ENCODE measurements around the gene KIF14.

GRCh38 chr1:200659269-200659668 is 38.7 kb upstream of the KIF14 start:
- TF ChIP-seq, protein P1, sequence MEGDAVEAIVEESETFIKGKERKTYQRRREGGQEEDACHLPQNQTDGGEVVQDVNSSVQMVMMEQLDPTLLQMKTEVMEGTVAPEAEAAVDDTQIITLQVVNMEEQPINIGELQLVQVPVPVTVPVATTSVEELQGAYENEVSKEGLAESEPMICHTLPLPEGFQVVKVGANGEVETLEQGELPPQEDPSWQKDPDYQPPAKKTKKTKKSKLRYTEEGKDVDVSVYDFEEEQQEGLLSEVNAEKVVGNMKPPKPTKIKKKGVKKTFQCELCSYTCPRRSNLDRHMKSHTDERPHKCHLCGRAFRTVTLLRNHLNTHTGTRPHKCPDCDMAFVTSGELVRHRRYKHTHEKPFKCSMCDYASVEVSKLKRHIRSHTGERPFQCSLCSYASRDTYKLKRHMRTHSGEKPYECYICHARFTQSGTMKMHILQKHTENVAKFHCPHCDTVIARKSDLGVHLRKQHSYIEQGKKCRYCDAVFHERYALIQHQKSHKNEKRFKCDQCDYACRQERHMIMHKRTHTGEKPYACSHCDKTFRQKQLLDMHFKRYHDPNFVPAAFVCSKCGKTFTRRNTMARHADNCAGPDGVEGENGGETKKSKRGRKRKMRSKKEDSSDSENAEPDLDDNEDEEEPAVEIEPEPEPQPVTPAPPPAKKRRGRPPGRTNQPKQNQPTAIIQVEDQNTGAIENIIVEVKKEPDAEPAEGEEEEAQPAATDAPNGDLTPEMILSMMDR (IDR thresholded peaks at IDR 0.05), result no peak
- TF ChIP-seq EP300 (IDR thresholded peaks at IDR 0.05), result no peak
